Measurements from ENCODE around the gene NHERF1. TPM values are rescaled to one million over a fixed set of nuclear protein-coding genes. Genes with fewer than 3 reads are reported as not detected.

NHERF1 gene
- total and polyA plus RNA-seq, 2 of the 13 experiments (the other 11 are each of a cell fraction or from before 2014, with no cell fraction given): 169 to 269 TPM

DNA sequence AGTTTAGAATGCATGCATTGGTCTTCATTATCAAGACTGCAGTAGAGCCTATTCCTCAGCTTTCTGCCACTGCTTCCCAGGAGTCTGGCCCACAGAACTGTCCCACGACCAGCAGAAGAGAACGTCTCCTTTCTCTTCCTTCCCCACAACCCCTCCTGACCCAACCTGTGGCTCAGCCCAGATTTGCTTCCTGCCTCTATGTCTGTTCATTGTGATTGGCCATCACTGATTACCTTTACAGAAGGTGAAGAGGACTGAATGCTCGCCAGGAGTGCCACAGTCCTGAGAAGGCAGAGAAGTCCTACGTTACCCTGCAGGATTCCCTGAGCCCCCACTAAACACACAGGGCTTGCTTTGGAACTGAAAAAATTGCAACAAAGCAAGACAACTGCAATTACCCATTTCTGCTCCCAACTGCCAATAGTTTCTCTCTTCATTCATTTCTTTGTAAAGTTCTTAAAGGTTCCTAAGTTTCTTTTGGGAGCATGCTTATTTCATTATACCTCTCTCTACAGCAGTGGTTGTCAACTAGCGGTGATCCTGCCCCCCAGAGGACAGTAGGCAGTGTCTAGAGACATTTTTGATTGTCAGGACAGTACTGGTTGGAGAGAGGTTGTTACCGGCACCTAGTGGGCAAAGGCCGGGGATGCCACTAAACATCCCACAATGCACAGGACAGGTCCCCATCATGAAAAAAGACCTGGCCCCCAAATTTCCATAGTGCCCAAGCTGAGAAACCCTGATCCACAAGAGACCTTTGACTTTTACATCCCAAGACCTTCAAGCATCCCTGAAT, 32.2 kb downstream of the NHERF1 start (continued):
- TF ChIP-seq, protein P1, sequence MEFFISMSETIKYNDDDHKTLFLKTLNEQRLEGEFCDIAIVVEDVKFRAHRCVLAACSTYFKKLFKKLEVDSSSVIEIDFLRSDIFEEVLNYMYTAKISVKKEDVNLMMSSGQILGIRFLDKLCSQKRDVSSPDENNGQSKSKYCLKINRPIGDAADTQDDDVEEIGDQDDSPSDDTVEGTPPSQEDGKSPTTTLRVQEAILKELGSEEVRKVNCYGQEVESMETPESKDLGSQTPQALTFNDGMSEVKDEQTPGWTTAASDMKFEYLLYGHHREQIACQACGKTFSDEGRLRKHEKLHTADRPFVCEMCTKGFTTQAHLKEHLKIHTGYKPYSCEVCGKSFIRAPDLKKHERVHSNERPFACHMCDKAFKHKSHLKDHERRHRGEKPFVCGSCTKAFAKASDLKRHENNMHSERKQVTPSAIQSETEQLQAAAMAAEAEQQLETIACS (CRISPR knock-in tag; IDR thresholded peaks at IDR 0.05): no peak
- no peak for TF ChIP-seq MTF2 (CRISPR knock-in tag; IDR thresholded peaks at IDR 0.05; ENCODE audit: borderline replicate concordance)
- no peak; the same call in 1 of the 2 replicates for TF ChIP-seq DNMT3B (CRISPR knock-in tag; conservative IDR thresholded peaks at IDR 0.05)
- peak; percentile 48 for TF ChIP-seq TEAD3 (CRISPR knock-in tag; optimal IDR thresholded peaks at IDR 0.05; ENCODE audit: borderline replicate concordance)
- no peak for TF ChIP-seq ARID2 (CRISPR knock-in tag; IDR thresholded peaks at IDR 0.05; ENCODE audit: borderline replicate concordance)
- TF ChIP-seq PRPF4 (IDR thresholded peaks at IDR 0.05; ENCODE audit: low read depth, low read length, poor library complexity, severe bottlenecking): no peak
- TF ChIP-seq, protein P2, sequence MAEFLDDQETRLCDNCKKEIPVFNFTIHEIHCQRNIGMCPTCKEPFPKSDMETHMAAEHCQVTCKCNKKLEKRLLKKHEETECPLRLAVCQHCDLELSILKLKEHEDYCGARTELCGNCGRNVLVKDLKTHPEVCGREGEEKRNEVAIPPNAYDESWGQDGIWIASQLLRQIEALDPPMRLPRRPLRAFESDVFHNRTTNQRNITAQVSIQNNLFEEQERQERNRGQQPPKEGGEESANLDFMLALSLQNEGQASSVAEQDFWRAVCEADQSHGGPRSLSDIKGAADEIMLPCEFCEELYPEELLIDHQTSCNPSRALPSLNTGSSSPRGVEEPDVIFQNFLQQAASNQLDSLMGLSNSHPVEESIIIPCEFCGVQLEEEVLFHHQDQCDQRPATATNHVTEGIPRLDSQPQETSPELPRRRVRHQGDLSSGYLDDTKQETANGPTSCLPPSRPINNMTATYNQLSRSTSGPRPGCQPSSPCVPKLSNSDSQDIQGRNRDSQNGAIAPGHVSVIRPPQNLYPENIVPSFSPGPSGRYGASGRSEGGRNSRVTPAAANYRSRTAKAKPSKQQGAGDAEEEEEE (CRISPR knock-in tag; IDR thresholded peaks at IDR 0.05; ENCODE audit: borderline replicate concordance): no peak
- TF ChIP-seq ZNF275 (CRISPR knock-in tag; IDR thresholded peaks at IDR 0.05; ENCODE audit: borderline replicate concordance): no peak
- TF ChIP-seq ZNF280D (CRISPR knock-in tag; IDR thresholded peaks at IDR 0.05): no peak
- peak; percentile 98 for TF ChIP-seq SMC3 (IDR thresholded peaks at IDR 0.05; ENCODE audit: low read length)
- no peak for TF ChIP-seq SALL1 (CRISPR knock-in tag; IDR thresholded peaks at IDR 0.05)
- no peak for TF ChIP-seq RBM39 (IDR thresholded peaks at IDR 0.05; ENCODE audit: low read depth, low read length, poor library complexity, severe bottlenecking)
- TF ChIP-seq SMAD3 (CRISPR knock-in tag; IDR thresholded peaks at IDR 0.05): 0 out of 2 replicates have a peak, but pooled peaks have one; percentile 36
- TF ChIP-seq STAT6 (CRISPR knock-in tag; IDR thresholded peaks at IDR 0.05; ENCODE audit: borderline replicate concordance): no peak
